Measurements from ENCODE around the gene APOL5. TPM values are rescaled to one million over a fixed set of nuclear protein-coding genes. Genes with fewer than 3 reads are reported as not detected.

APOL5 gene
- total RNA-seq, 2 experiments from 2014 or later, result not detected

- Mint-ChIP-seq H3K27ac (no peak overlapping the region), H3K4me3 (no peak overlapping the region), H3K4me1 (ENCODE audit: low read depth) (no peaks in the 10 kb centered on the region), H3K9me3 (peaks cover 7% of the 10 kb centered on the region), H3K27me3 (peaks cover 10% of the 10 kb centered on the region), H3K36me3 (ENCODE audit: low read depth) (no peaks in the 10 kb centered on the region)
- H3K27me3 ChIP-seq (ENCODE audit: control insufficient read depth in 1 of 2, insufficient read depth in 2 of 2, low read length in 2 of 2), result no peaks in the 10 kb centered on the region
- H3K27ac ChIP-seq (ENCODE audit: low read depth in 1 of 2, low read length in 2 of 2), result no peak overlapping the region
- ATAC-seq (ENCODE audit: poor library complexity) (no peak), DNase-seq (no peak)
- ChIA-PET CTCF (no interaction called here), POLR2A (interaction anchor here (0.6 kb wide), 1 partner anchor 35 kb away, joined by 3 read pairs; no protein-coding TSS in a partner anchor)
- no peak for TF ChIP-seq CTCF (IDR thresholded peaks at IDR 0.05)
- intact Hi-C loops (cut with DNase I, micrococcal nuclease), result no loop called here
- no peaks in the 10 kb centered on the region for H3K4me1 ChIP-seq (ENCODE audit: insufficient read depth, low read length)
- H3K36me3 ChIP-seq (ENCODE audit: insufficient read depth, low read length), result no peaks in the 10 kb centered on the region
- peaks cover 5 to 6% of the 10 kb centered on the region in 2 experiments for H3K9me3 ChIP-seq (ENCODE audit: control insufficient read depth in 1 of 2, insufficient read depth in 1 of 2, low read length in 2 of 2)
- no peak overlapping the region for H3K4me3 ChIP-seq (ENCODE audit: low read length)
These were observed 6.3 kb upstream of the APOL5 start for GRCh38 chr22:35711336-35711735.

GRCh38 chr22:35712672-35713071 lies 5.0 kb upstream of the APOL5 start:
- Histone ChIP-seq H3K36me3 (ENCODE audit: insufficient read depth, low read length) (no peaks in the 10 kb centered on the region), H3K4me1 (ENCODE audit: insufficient read depth, low read length) (no peaks in the 10 kb centered on the region), H3K27ac (ENCODE audit: low read depth in 1 of 2, low read length in 2 of 2) (no peak overlapping the region), H3K27me3 (ENCODE audit: control insufficient read depth in 1 of 2, insufficient read depth in 2 of 2, low read length in 2 of 2) (no peaks in the 10 kb centered on the region), H3K4me3 (ENCODE audit: low read length) (no peak overlapping the region), H3K9me3 (ENCODE audit: control insufficient read depth in 1 of 2, insufficient read depth in 1 of 2, low read length in 2 of 2) (peaks cover 5 to 6% of the 10 kb centered on the region in 2 experiments)
- intact Hi-C loops (cut with DNase I, micrococcal nuclease), result no loop called here
- POLR2A ChIA-PET, result no interaction called here
- peaks cover 7% of the 10 kb centered on the region for H3K9me3 Mint-ChIP-seq
- no peak for ATAC-seq (ENCODE audit: poor library complexity)
- no peak for DNase-seq
- H3K27me3 Mint-ChIP-seq, result peaks cover 10% of the 10 kb centered on the region
- TF ChIP-seq CTCF (IDR thresholded peaks at IDR 0.05), result no peak
- H3K36me3 Mint-ChIP-seq (ENCODE audit: low read depth), result no peaks in the 10 kb centered on the region
- no peaks in the 10 kb centered on the region for H3K4me1 Mint-ChIP-seq (ENCODE audit: low read depth)
- CTCF ChIA-PET, result no interaction called here
- H3K4me3 Mint-ChIP-seq, result no peak overlapping the region
- no peak overlapping the region for H3K27ac Mint-ChIP-seq

- CTCF ChIA-PET, result no interaction called here
- no peak for DNase-seq
- H3K4me1 Mint-ChIP-seq (ENCODE audit: low read depth), result no peaks in the 10 kb centered on the region
- Histone ChIP-seq H3K4me1 (ENCODE audit: insufficient read depth, low read length) (no peaks in the 10 kb centered on the region), H3K4me3 (ENCODE audit: low read length) (no peak overlapping the region), H3K36me3 (ENCODE audit: insufficient read depth, low read length) (no peaks in the 10 kb centered on the region), H3K27me3 (ENCODE audit: control insufficient read depth in 1 of 2, insufficient read depth in 2 of 2, low read length in 2 of 2) (no peaks in the 10 kb centered on the region), H3K27ac (ENCODE audit: low read depth in 1 of 2, low read length in 2 of 2) (no peak overlapping the region), H3K9me3 (ENCODE audit: control insufficient read depth in 1 of 2, insufficient read depth in 1 of 2, low read length in 2 of 2) (no peaks in the 10 kb centered on the region)
- H3K36me3 Mint-ChIP-seq (ENCODE audit: low read depth), result no peaks in the 10 kb centered on the region
- no peak for ATAC-seq (ENCODE audit: poor library complexity)
- intact Hi-C loops (cut with DNase I, micrococcal nuclease), result no loop called here
- H3K4me3 Mint-ChIP-seq, result no peak overlapping the region
- no peak for TF ChIP-seq CTCF (IDR thresholded peaks at IDR 0.05)
- H3K27me3 Mint-ChIP-seq, result peaks cover 9% of the 10 kb centered on the region
- POLR2A ChIA-PET, result no interaction called here
- H3K27ac Mint-ChIP-seq, result no peak overlapping the region
- no peaks in the 10 kb centered on the region for H3K9me3 Mint-ChIP-seq
These were observed 1.7 kb downstream of the APOL5 start for GRCh38 chr22:35719212-35719875.
